ENCODE data around the gene KCNA10.

Gene KCNA10

GRCh38 chr1:110472546-110472945 is 46.4 kb downstream of the KCNA10 start:
- Histone ChIP-seq H3K9me3 (ENCODE audit: control insufficient read depth in 1 of 2, low read length in 2 of 2) (no peaks in the 10 kb centered on the region), H3K36me3 (ENCODE audit: control insufficient read depth in 1 of 2, insufficient read depth in 2 of 2, low read length in 2 of 2) (no peaks in the 10 kb centered on the region), H3K4me1 (ENCODE audit: control insufficient read depth in 1 of 2, insufficient read depth in 2 of 2, low read length in 2 of 2) (peaks cover 9 to 13% of the 10 kb centered on the region in 2 donors), H3K9ac (ENCODE audit: low read depth in 1 of 2, low read length in 2 of 2) (no peak overlapping the region), H3K4me3 (ENCODE audit: low read depth in 1 of 2, low read length in 2 of 2) (no peak overlapping the region), H3K27ac (ENCODE audit: low read depth, low read length) (no peak overlapping the region), H3K27me3 (ENCODE audit: control insufficient read depth in 1 of 2, insufficient read depth in 2 of 2, low read length in 2 of 2) (no peaks in the 10 kb centered on the region)

DNA sequence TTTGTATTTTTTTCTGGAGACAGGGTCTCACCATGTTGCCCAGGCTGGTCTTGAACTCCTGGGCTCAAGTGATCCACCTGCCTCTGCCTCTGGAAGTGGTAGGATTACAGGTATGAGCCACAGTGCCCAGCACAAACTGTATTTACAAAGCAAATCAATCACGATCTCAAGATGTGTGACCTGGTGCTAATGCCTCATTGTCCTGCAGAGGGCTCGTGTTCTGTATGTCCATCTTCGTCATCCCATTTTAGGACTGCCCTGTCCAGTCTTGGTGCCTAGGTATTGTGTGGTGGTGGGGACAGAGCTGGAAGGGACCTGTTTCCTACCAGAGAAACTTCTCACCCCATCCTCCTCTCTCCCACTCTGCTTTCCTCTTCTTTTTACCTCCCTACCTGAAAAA is 47.8 kb downstream of the KCNA10 start:
- H3K27me3 ChIP-seq (ENCODE audit: control insufficient read depth in 1 of 2, insufficient read depth in 2 of 2, low read length in 2 of 2), result no peaks in the 10 kb centered on the region
- H3K4me1 ChIP-seq (ENCODE audit: control insufficient read depth in 1 of 2, insufficient read depth in 2 of 2, low read length in 2 of 2), result peaks cover 0 to under 1% of the 10 kb centered on the region in 2 donors
- no peak overlapping the region for H3K27ac ChIP-seq (ENCODE audit: low read depth, low read length)
- no peak overlapping the region for H3K4me3 ChIP-seq (ENCODE audit: low read depth in 1 of 2, low read length in 2 of 2)
- no peak overlapping the region for H3K9ac ChIP-seq (ENCODE audit: low read depth in 1 of 2, low read length in 2 of 2)
- H3K36me3 ChIP-seq (ENCODE audit: control insufficient read depth in 1 of 2, insufficient read depth in 2 of 2, low read length in 2 of 2), result no peaks in the 10 kb centered on the region
- H3K9me3 ChIP-seq (ENCODE audit: control insufficient read depth in 1 of 2, low read length in 2 of 2), result no peaks in the 10 kb centered on the region
